Measurements from ENCODE around the gene LRRC8A. TPM values are rescaled to one million over a fixed set of nuclear protein-coding genes. Genes with fewer than 3 reads are reported as not detected.
"Not testable (repeated sequence)": the region's sequence is repeated elsewhere in the genome, so short reads cannot be mapped to it uniquely, and the experiment has no call there.

LRRC8A gene
- polyA plus RNA-seq, 1 of the 3 experiments (the other 2 are of a cell fraction): 30.4 TPM

DNA sequence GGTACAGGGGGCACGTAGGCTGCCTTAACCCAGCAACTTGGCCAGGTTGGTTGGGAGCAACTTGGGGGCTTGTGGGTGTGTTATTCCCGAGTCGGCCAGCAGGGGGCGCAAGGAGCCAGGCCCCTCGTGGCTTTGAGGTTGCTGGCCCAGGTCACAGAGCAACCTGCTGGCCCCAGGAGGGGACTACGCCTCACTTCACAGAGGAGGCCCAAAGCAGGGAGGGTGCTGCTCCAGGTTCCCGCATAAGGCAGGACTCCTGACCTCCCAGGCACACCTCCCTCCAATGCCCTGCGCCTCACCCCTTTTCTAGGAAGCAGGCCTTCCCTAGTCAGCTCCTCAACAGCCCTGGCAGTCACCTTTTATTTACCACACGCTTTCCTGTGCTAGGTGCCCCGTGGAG is 18.3 kb upstream of the LRRC8A start:
- Histone ChIP-seq H3F3A (replicated peaks; ENCODE audit: insufficient read depth) (no peaks in the 10 kb centered on the region), H3K4me1 (ENCODE audit: control insufficient read depth in 1 of 2, insufficient read depth in 2 of 2, low read depth in 1 of 2, low read length in 1 of 2) (no peaks in the 10 kb centered on the region; a peak in 1 of 4 replicates), H3K79me2 (ENCODE audit: insufficient read depth) (no peaks in the 10 kb centered on the region), H3K4me2 (no peak overlapping the region), H2AFZ (ENCODE audit: low read depth) (no peak overlapping the region), H3K9ac (no peak overlapping the region), H3K9me3 (no peaks in the 10 kb centered on the region), H3K9me2 (no peaks in the 10 kb centered on the region), H3K4me3 (ENCODE audit: low read depth in 2 of 2, low read length in 1 of 2) (peak overlapping the region in 1 of 2 experiments; percentile 19; a peak in 1 of 4 replicates), H4K20me1 (ENCODE audit: insufficient read depth) (no peaks in the 10 kb centered on the region), H3K36me3 (replicated peaks in 1 of 2; ENCODE audit: control insufficient read depth in 1 of 2, insufficient read depth in 2 of 2, low read length in 1 of 2) (no peaks in the 10 kb centered on the region), H3K27me3 (ENCODE audit: insufficient read depth) (no peaks in the 10 kb centered on the region), H3K27ac (ENCODE audit: low read depth in 2 of 2, low read length in 1 of 2) (no peak overlapping the region)
- TF ChIP-seq FOXJ3 (CRISPR knock-in tag; IDR thresholded peaks at IDR 0.05) (no peak), GABPA (IDR thresholded peaks at IDR 0.05; ENCODE audit: low read depth) (no peak), SMC3 (IDR thresholded peaks at IDR 0.05; ENCODE audit: low read depth, low read length) (peak; percentile 77), RAD21 (IDR thresholded peaks at IDR 0.05; ENCODE audit: low read length) (peak; percentile 74)
- TF ChIP-seq, protein P1, sequence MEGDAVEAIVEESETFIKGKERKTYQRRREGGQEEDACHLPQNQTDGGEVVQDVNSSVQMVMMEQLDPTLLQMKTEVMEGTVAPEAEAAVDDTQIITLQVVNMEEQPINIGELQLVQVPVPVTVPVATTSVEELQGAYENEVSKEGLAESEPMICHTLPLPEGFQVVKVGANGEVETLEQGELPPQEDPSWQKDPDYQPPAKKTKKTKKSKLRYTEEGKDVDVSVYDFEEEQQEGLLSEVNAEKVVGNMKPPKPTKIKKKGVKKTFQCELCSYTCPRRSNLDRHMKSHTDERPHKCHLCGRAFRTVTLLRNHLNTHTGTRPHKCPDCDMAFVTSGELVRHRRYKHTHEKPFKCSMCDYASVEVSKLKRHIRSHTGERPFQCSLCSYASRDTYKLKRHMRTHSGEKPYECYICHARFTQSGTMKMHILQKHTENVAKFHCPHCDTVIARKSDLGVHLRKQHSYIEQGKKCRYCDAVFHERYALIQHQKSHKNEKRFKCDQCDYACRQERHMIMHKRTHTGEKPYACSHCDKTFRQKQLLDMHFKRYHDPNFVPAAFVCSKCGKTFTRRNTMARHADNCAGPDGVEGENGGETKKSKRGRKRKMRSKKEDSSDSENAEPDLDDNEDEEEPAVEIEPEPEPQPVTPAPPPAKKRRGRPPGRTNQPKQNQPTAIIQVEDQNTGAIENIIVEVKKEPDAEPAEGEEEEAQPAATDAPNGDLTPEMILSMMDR (IDR thresholded peaks at IDR 0.05): peak; percentile 84
- TF ChIP-seq, protein P2, sequence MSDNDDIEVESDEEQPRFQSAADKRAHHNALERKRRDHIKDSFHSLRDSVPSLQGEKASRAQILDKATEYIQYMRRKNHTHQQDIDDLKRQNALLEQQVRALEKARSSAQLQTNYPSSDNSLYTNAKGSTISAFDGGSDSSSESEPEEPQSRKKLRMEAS (IDR thresholded peaks at IDR 0.05; ENCODE audit: low read depth): 0 out of 2 replicates have a peak, but pooled peaks have one; percentile 24
- peak; percentile 87 for DNase-seq
- ChIA-PET CTCF (interaction anchor here (0.6 to 6.0 kb wide), 21 partner anchors 9 to 1383 kb away, joined by 3 to 50 read pairs (median 4); partner anchors contain the start of genes ENDOG, KYAT1, LRRC8A and SPOUT1), POLR2A (no interaction called here)
- WGBS (ENCODE audit: low lambda C conversion rate): 38% methylated on average over 8 of the region's 10 CpGs

DNA sequence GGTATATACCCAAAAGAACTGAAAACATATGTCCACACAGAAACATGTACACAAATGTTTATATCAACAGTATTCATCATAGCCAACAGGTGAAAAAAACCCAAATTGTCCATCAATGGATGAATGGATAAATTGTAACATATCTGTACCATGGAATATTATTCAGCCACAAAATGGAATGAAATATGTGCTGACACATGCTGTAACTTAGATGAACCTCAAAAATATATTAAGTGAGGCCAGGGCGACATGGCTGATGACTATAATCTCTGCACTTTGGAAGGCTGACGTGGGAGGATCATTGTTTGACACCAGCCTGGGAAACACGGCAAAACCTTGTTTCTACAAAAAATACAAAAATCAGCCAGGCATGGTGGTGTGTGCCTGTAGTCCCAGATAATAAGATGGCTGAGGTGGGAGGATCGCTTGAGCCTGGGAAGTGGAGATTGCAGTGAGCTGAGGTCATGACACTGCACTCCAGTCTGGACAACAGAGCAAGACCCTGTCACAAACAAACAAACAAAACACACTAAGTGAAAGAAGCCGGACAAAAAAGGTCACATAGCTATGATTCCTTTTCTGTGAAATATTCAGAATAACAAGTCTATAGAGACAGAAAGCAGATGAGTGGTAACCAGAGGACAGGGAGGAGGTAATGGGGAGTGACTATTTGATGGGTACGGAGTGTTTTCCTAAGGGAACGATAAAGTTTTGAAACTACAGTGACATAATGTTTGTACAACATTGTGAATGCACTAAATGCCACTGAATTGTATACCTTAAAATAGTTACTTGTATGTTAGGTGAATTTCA is 11.6 kb upstream of the LRRC8A start:
- Histone ChIP-seq H3K27me3 (ENCODE audit: insufficient read depth) (no peaks in the 10 kb centered on the region), H4K20me1 (ENCODE audit: insufficient read depth) (no peaks in the 10 kb centered on the region), H3K9me2 (no peaks in the 10 kb centered on the region), H3K4me1 (ENCODE audit: control insufficient read depth in 1 of 2, insufficient read depth in 2 of 2, low read depth in 1 of 2, low read length in 1 of 2) (0 out of 4 replicates have a peak, but pooled peaks cover 0 to 7% of the 10 kb centered on the region in 2 experiments), H2AFZ (ENCODE audit: low read depth) (no peak overlapping the region), H3K36me3 (replicated peaks in 1 of 2; ENCODE audit: control insufficient read depth in 1 of 2, insufficient read depth in 2 of 2, low read length in 1 of 2) (no peaks in the 10 kb centered on the region), H3K9ac (no peak overlapping the region), H3K9me3 (no peaks in the 10 kb centered on the region), H3K27ac (ENCODE audit: low read depth in 2 of 2, low read length in 1 of 2) (no peak overlapping the region), H3K79me2 (ENCODE audit: insufficient read depth) (peaks cover 6% of the 10 kb centered on the region; the same call in 1 of the 2 replicates), H3K4me2 (no peak overlapping the region), H3F3A (replicated peaks; ENCODE audit: insufficient read depth) (no peaks in the 10 kb centered on the region), H3K4me3 (ENCODE audit: low read depth in 2 of 2, low read length in 1 of 2) (no peak overlapping the region)
- 90% methylated on average over 7 of the region's 7 CpGs for WGBS (ENCODE audit: low lambda C conversion rate)
- ChIA-PET POLR2A (no interaction called here), CTCF (interaction anchor here (1.9 kb wide), 2 partner anchors 10 to 58 kb away, joined by 5 to 7 read pairs; partner anchors contain the start of gene KYAT1)
- no peak for DNase-seq
- TF ChIP-seq, protein P3, sequence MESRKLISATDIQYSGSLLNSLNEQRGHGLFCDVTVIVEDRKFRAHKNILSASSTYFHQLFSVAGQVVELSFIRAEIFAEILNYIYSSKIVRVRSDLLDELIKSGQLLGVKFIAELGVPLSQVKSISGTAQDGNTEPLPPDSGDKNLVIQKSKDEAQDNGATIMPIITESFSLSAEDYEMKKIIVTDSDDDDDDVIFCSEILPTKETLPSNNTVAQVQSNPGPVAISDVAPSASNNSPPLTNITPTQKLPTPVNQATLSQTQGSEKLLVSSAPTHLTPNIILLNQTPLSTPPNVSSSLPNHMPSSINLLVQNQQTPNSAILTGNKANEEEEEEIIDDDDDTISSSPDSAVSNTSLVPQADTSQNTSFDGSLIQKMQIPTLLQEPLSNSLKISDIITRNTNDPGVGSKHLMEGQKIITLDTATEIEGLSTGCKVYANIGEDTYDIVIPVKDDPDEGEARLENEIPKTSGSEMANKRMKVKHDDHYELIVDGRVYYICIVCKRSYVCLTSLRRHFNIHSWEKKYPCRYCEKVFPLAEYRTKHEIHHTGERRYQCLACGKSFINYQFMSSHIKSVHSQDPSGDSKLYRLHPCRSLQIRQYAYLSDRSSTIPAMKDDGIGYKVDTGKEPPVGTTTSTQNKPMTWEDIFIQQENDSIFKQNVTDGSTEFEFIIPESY (IDR thresholded peaks at IDR 0.05; ENCODE audit: borderline replicate concordance, low read depth): no peak
- TF ChIP-seq YY1 (IDR thresholded peaks at IDR 0.05; ENCODE audit: low read depth) (no peak), ELF1 (IDR thresholded peaks at IDR 0.05) (no peak), SIN3A (IDR thresholded peaks at IDR 0.05; ENCODE audit: borderline replicate concordance, low read depth, low read length) (no peak), FOXM1 (IDR thresholded peaks at IDR 0.05; ENCODE audit: low read depth) (no peak), RAD21 (IDR thresholded peaks at IDR 0.05; ENCODE audit: low read length) (no peak), MEF2A (IDR thresholded peaks at IDR 0.05; ENCODE audit: borderline replicate concordance, low read depth) (no peak), GATA2 (CRISPR knock-in tag; IDR thresholded peaks at IDR 0.05) (no peak), NRF1 (IDR thresholded peaks at IDR 0.05; ENCODE audit: low read depth, low read length) (no peak), EP300 (IDR thresholded peaks at IDR 0.05; ENCODE audit: borderline replicate concordance in 1 of 2, low read depth in 1 of 2, low read length in 1 of 2) (no peak), NFIC (IDR thresholded peaks at IDR 0.05; ENCODE audit: borderline replicate concordance) (no peak)
- TF ChIP-seq, protein P4, sequence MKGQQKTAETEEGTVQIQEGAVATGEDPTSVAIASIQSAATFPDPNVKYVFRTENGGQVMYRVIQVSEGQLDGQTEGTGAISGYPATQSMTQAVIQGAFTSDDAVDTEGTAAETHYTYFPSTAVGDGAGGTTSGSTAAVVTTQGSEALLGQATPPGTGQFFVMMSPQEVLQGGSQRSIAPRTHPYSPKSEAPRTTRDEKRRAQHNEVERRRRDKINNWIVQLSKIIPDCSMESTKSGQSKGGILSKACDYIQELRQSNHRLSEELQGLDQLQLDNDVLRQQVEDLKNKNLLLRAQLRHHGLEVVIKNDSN (IDR thresholded peaks at IDR 0.05; ENCODE audit: borderline replicate concordance, low read depth): no peak

DNA sequence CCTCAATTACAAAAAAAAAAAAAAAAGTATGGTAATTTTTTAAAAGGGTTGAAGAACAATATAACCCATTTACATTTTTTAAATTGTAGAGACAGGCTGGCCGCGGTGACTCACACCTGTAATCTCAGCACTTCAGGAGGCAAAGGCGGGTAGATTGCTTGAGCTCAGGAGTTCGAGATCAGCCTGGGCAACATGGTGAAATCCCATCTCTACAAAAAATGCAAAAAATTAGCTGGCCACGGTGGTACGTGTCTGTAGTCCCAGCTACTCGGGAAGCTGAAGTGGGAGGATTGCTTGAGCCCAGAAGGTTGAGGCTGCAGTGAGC is 11.0 kb upstream of the LRRC8A start:
- POLR2A ChIA-PET; H3K36me3 ChIP-seq (replicated peaks in 1 of 2; ENCODE audit: control insufficient read depth in 1 of 2, insufficient read depth in 2 of 2, low read length in 1 of 2); H3F3A ChIP-seq (replicated peaks; ENCODE audit: insufficient read depth); H2AFZ ChIP-seq (ENCODE audit: low read depth); DNase-seq; H3K27ac ChIP-seq (ENCODE audit: low read depth in 2 of 2, low read length in 1 of 2); H3K4me1 ChIP-seq (ENCODE audit: control insufficient read depth in 1 of 2, insufficient read depth in 2 of 2, low read depth in 1 of 2, low read length in 1 of 2); H3K9me2 ChIP-seq; H3K9me3 ChIP-seq; H4K20me1 ChIP-seq (ENCODE audit: insufficient read depth); H3K27me3 ChIP-seq (ENCODE audit: insufficient read depth); H3K4me2 ChIP-seq; H3K4me3 ChIP-seq (ENCODE audit: low read depth in 2 of 2, low read length in 1 of 2); H3K79me2 ChIP-seq (ENCODE audit: insufficient read depth); H3K9ac ChIP-seq: not testable (repeated sequence)
- WGBS (ENCODE audit: low lambda C conversion rate): 91% methylated on average over 7 of the region's 7 CpGs
- CTCF ChIA-PET: interaction anchor here (1.9 kb wide), 2 partner anchors 10 to 57 kb away, joined by 5 to 7 read pairs; partner anchors contain the start of gene KYAT1
